Heart left ventricle (tissue), 16 donors: ENCODE results near the gene PALLD. TPM values are rescaled to one million over a fixed set of nuclear protein-coding genes. Genes with fewer than 3 reads are reported as not detected.

ENCODE experiments used
- ATAC-seq, 4 donors: fragments of 200-7000 bp; cut with Tn5 transposase; one replicate each; pipeline ENCODE4 v1.9.1; 2020 to 2022; ENCODE audit warnings: moderate library complexity in 4 of 4, mild to moderate bottlenecking in 3 of 4, moderate number of reproducible peaks in 1 of 4
- DNase-seq, 5 donors: peaks; one replicate each; pipeline ENCODE4 v3.0.0-alpha.2; 2020
- H3K27ac ChIP-seq, 12 donors: fragments of 200-600 bp; sonication (generic) in 4 of 12; one replicate each; pipeline versions ENCODE4 v1.5.0 to v1.8.0; 2016 to 2022; ENCODE audit warnings: mild to moderate bottlenecking in 2 of 12
- H3K27me3 ChIP-seq, 9 donors: fragments of 200-600 bp; sonication (generic) in 2 of 9; one replicate each; pipeline versions ENCODE4 v1.5.1 to v1.8.0; 2016 to 2022; ENCODE audit warnings: mild to moderate bottlenecking in 3 of 9
- H3K36me3 ChIP-seq, 9 donors: fragments of 200-600 bp; sonication (generic) in 2 of 9; one replicate each; pipeline versions ENCODE4 v1.5.0 to v1.8.0; 2018 to 2022; ENCODE audit warnings: mild to moderate bottlenecking in 2 of 9
- H3K4me1 ChIP-seq, 12 donors: fragments of 200-600 bp; sonication (generic) in 4 of 12; one replicate each; pipeline versions ENCODE4 v1.5.0 to v1.8.0; 2016 to 2022; ENCODE audit warnings: mild to moderate bottlenecking in 3 of 12
- H3K4me3 ChIP-seq, 12 donors: fragments of 200-600 bp; sonication (generic) in 4 of 12; one replicate each; pipeline versions ENCODE4 v1.5.0 to v1.8.0; 2017 to 2022; ENCODE audit warnings: mild to moderate bottlenecking in 9 of 12, moderate library complexity in 4 of 12
- H3K9me3 ChIP-seq, 12 donors: fragments of 200-600 bp; sonication (generic) in 4 of 12; one replicate each; pipeline versions ENCODE4 v1.5.0 to v1.8.0; 2016 to 2022; ENCODE audit warnings: mild to moderate bottlenecking in 1 of 12
- POLR2A ChIP-seq, 2 donors: fragments of 450-650 bp; IDR thresholded peaks; one replicate each; pipeline ENCODE4 v1.6.1; 2017; ENCODE audit warnings: antibody characterized with exemption in 2 of 2, mild to moderate bottlenecking in 2 of 2, moderate library complexity in 2 of 2
- WGBS, 4 donors: extraction: QIAGEN DNeasy Blood & Tissue Kit in 2 of 4; methylation state at CpG; one replicate each; pipeline versions ENCODE4 v1.1.5 to v1.1.7; 2013 to 2018; 5-methylcytosine and 5-hydroxymethylcytosine counted together
- intact Hi-C, 10 donors: fragments of 100-400 bp; cut with DNase I; formaldehyde crosslinking; loops; one replicate each; pipeline versions ENCODE4 v1.11.1 to v1.14.2; 2022
- polyA plus RNA-seq, 2 donors: library from polyadenylated mRNA; stranded (reverse); fragments of 200-250 nt; gene quantifications; one replicate each; pipeline ENCODE4 v1.2.3, GENCODE V29; 2013
- total RNA-seq, 9 donors: library from RNA; depleted of rRNA in 2 of 9; stranded (reverse); fragments of >200 nt in 2 of 9; fragmentation: NEBNext Ultra II Directional in 3 of 9; extraction: Animal tissue kit (Norgen Biotek cat#: 25700) in 3 of 9; gene quantifications; one replicate each; pipeline versions ENCODE4 v1.1.0 to v1.2.4, GENCODE V29; 2016 to 2023
- TF ChIP-seq, protein P1 (sequence below), 12 donors: fragments of 200-600 bp; sonication (generic) in 4 of 12; IDR thresholded peaks; one replicate each; pipeline versions ENCODE4 v1.5.0 to v1.8.0; 2018 to 2022; ENCODE audit warnings: antibody characterized with exemption in 12 of 12, mild to moderate bottlenecking in 5 of 12
- donor health status: ischemic (EF 13 %, LVEDD 7.1; RV severe dilation, severe dysfunction).
- donor health status: healthy with polysubstance abuse.
- donor health status: DM: no; HTN: yes; CAD: no.
- donor health status: DM: no; HTN: no; CAD: no.
- donor health status: ischemic (EF 25% LVEDD 6.9; RV normal size, moderate dysfunction).
- donor health status: ischemic (EF 25% LVEDD 5.7; RV mildly dilated, moderate dysfunction).
- donor health status: healthy.
- donor health status: DM: yes; HTN: yes; CAD: no.
- donor health status: ischemic (EF 35%, LVEDD 5.7; RV mildly dilated, moderate dysfunction).
- donor health status: nonischemic (EF 11% LVEDD 7.7; RV severe dilation, severe dysfunction).
- donor health status: DM: yes; HTN: yes; CAD: no.
- donor health status: PGD.
- donor health status: ischemic (EF 29% LVEDD 5.4; RV normal size, mild dysfunction).
- donor health status: nonischemic (EF 23%, LVEDD 6.1; RV moderate dilation, normal function).

Gene PALLD
- total and polyA plus RNA-seq, 11 donors = 193 to 1,428 (median 1,015) TPM

GRCh38 chr4:168844353-168845049, 347.6 kb downstream of the PALLD start:
- WGBS, 4 donors = 60 to 81% (median 68%) methylated on average over 8 of the region's 8 CpGs
- intact Hi-C loops = loop anchor here in 1 of 10 donors (5.0 kb wide), 1 partner anchor 68 kb away; no protein-coding TSS in a partner anchor
- no peak for ATAC-seq
- Histone ChIP-seq H3K36me3 (peaks cover 0 to 3% (median 0%) of the 10 kb centered on the region in 9 donors), H3K4me3 (no peak overlapping the region), H3K27me3 (no peaks in the 10 kb centered on the region), H3K27ac (peak overlapping the region in 11 of 12 donors; percentile 0 to 97 (median 49)), H3K4me1 (peaks cover 5 to 99% (median 62%) of the 10 kb centered on the region in 12 donors), H3K9me3 (no peaks in the 10 kb centered on the region)
- TF ChIP-seq POLR2A (IDR thresholded peaks at IDR 0.05) = no peak
- TF ChIP-seq, protein P1, sequence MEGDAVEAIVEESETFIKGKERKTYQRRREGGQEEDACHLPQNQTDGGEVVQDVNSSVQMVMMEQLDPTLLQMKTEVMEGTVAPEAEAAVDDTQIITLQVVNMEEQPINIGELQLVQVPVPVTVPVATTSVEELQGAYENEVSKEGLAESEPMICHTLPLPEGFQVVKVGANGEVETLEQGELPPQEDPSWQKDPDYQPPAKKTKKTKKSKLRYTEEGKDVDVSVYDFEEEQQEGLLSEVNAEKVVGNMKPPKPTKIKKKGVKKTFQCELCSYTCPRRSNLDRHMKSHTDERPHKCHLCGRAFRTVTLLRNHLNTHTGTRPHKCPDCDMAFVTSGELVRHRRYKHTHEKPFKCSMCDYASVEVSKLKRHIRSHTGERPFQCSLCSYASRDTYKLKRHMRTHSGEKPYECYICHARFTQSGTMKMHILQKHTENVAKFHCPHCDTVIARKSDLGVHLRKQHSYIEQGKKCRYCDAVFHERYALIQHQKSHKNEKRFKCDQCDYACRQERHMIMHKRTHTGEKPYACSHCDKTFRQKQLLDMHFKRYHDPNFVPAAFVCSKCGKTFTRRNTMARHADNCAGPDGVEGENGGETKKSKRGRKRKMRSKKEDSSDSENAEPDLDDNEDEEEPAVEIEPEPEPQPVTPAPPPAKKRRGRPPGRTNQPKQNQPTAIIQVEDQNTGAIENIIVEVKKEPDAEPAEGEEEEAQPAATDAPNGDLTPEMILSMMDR (IDR thresholded peaks at IDR 0.05) = no peak
- no peak for DNase-seq

DNA sequence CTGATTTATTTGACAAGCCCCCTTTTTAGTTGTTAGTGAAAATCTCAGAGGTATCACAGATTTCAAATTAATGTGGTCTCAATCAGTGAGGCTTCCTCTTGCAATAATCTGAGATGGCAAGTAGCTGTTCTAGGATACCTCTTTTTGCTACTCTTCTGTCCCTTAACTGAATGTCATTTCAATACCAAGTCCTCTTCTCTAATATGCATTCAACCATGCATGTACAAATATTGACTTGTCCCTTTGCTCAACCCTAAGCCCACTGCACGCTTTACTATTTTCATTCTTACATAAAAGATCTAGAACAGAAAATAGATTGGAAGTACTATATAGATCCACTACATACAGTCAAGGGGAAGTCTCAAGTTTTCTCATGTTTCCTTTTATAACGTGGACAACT, 349.0 kb downstream of the PALLD start:
- no peaks in the 10 kb centered on the region for H3K9me3 ChIP-seq
- H3K36me3 ChIP-seq = peaks cover 0 to 3% (median 0%) of the 10 kb centered on the region in 9 donors
- intact Hi-C loops = loop anchor here in 1 of 10 donors (5.0 kb wide), 1 partner anchor 66 kb away; no protein-coding TSS in a partner anchor
- DNase-seq (no peak), ATAC-seq (no peak)
- TF ChIP-seq POLR2A (IDR thresholded peaks at IDR 0.05) = no peak
- TF ChIP-seq, protein P1 (IDR thresholded peaks at IDR 0.05) = no peak
- peaks cover 2 to 99% (median 61%) of the 10 kb centered on the region in 12 donors for H3K4me1 ChIP-seq
- no peaks in the 10 kb centered on the region for H3K27me3 ChIP-seq
- 77 to 86% (median 83%) methylated on average over 2 of the region's 2 CpGs for WGBS, 4 donors
- H3K27ac ChIP-seq = peak overlapping the region in 5 of 12 donors; percentile 1 to 97 (median 7)
- H3K4me3 ChIP-seq = no peak overlapping the region

- H3K27ac ChIP-seq = peak overlapping the region in 2 of 12 donors; percentile 3 to 97
- no peak overlapping the region for H3K4me3 ChIP-seq
- H3K36me3 ChIP-seq = peaks cover 0 to 3% (median 0%) of the 10 kb centered on the region in 9 donors
- TF ChIP-seq, protein P1 (IDR thresholded peaks at IDR 0.05) = no peak
- no peak for TF ChIP-seq POLR2A (IDR thresholded peaks at IDR 0.05)
- intact Hi-C loops = loop anchor here in 1 of 10 donors (5.0 kb wide), 1 partner anchor 66 kb away; no protein-coding TSS in a partner anchor
- no peak for DNase-seq
- H3K4me1 ChIP-seq = peaks cover 0 to 98% (median 61%) of the 10 kb centered on the region in 12 donors
- WGBS, 4 donors = 89% methylated on average over 4 of the region's 4 CpGs
- ATAC-seq = no peak
- no peaks in the 10 kb centered on the region for H3K27me3 ChIP-seq
- no peaks in the 10 kb centered on the region for H3K9me3 ChIP-seq
Measured at GRCh38 chr4:168846414-168846813, 349.6 kb downstream of the PALLD start.

DNA sequence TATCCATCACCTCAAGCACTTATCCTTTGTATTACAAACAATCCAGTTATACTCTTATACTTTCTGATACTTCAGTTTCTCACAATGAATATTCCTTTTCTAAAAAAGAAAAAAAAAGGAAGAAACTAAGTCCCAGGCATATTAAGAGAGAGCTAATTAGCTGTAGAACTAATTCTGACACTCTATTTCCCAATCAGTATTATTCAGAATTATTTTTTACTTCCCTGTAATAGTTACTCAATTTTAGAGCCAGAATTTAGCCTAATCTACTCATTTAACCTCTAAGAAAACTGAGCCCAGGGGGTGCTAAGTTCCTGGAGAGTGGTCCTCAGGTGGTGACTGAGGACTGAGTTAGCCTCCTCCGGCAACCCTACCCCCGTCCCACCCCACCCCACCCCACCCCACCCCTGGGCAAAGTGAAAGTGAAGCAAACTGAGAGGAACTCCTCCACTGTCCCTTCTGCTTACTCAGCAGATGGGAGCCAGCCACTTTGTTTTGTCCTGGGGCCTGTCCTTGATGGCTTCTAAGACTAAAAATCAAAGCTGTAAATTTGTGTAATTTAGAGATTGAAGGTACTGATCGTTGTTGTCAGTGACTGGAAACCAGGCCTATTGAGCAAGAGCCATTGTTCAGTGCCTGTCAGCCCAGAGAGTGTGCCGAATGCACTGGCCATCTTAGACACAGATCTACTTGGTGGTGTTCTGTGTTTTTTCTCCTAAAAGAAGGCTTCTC, 351.1 kb downstream of the PALLD start:
- WGBS, 4 donors = 4 to 19% (median 14%) methylated on average over 4 of the region's 4 CpGs
- intact Hi-C loops = loop anchor here in 1 of 10 donors (5.0 kb wide), 1 partner anchor 64 kb away; no protein-coding TSS in a partner anchor
- peaks cover 0 to 98% (median 51%) of the 10 kb centered on the region in 12 donors for H3K4me1 ChIP-seq

More for the DNA sequence above, 351.1 kb downstream of the PALLD start:
- peaks cover 0 to 6% (median 0%) of the 10 kb centered on the region in 9 donors for H3K36me3 ChIP-seq
- H3K4me3 ChIP-seq = peak overlapping the region in 6 of 12 donors; percentile 3 to 39 (median 18)
- H3K9me3 ChIP-seq = no peaks in the 10 kb centered on the region
- no peak for TF ChIP-seq POLR2A (IDR thresholded peaks at IDR 0.05)
- TF ChIP-seq, protein P1 (IDR thresholded peaks at IDR 0.05) = no peak
- peak overlapping the region; percentile 5 to 97 (median 66) for H3K27ac ChIP-seq
- DNase-seq (no peak), ATAC-seq (peak in 3 of 4 donors; percentile 44 to 64 (median 61))
- H3K27me3 ChIP-seq = no peaks in the 10 kb centered on the region
